BLaER1 (cell line): ENCODE measurements around the gene CEP295NL.
"Not testable (repeated sequence)": the region's sequence is repeated elsewhere in the genome, so short reads cannot be mapped to it uniquely, and the experiment has no call there.

Source experiments
- H3K27ac ChIP-seq: shearing (Covaris generic); formaldehyde crosslinking; 2 replicates; pipeline ENCODE4 v1.8.1; 2022
- H3K27me3 ChIP-seq: shearing (Covaris generic); formaldehyde crosslinking; 2 replicates; pipeline ENCODE4 v1.8.1; 2022
- H3K36me3 ChIP-seq: shearing (Covaris generic); formaldehyde crosslinking; 2 replicates; pipeline ENCODE4 v1.8.1; 2022
- H3K4me1 ChIP-seq: shearing (Covaris generic); formaldehyde crosslinking; 2 replicates; pipeline ENCODE4 v1.8.1; 2022
- H3K4me2 ChIP-seq: shearing (Covaris generic); formaldehyde crosslinking; 2 replicates; pipeline ENCODE4 v1.8.1; 2022
- H3K4me3 ChIP-seq: shearing (Covaris generic); formaldehyde crosslinking; 2 replicates; pipeline ENCODE4 v1.8.1; 2022
- H3K9ac ChIP-seq: shearing (Covaris generic); formaldehyde crosslinking; 2 replicates; pipeline ENCODE4 v1.8.1; 2022
- H3K9me3 ChIP-seq: shearing (Covaris generic); formaldehyde crosslinking; 2 replicates; pipeline ENCODE4 v1.8.1; 2022
- H4K20me1 ChIP-seq: shearing (Covaris generic); formaldehyde crosslinking; 2 replicates; pipeline ENCODE4 v1.8.1; 2022
- Cebpa-rat ChIP-seq: shearing (Covaris generic); IDR thresholded peaks from 2 replicates; pipeline ENCODE4 v1.8.1; 2022

The CEP295NL gene

GRCh38 chr17:78884148-78884825 lies 18.7 kb downstream of the CEP295NL start:
- Histone ChIP-seq H3K9ac (peak overlapping the region; percentile 58), H4K20me1 (peaks cover 55% of the 10 kb centered on the region), H3K4me2 (peak overlapping the region; percentile 84), H3K9me3 (no peaks in the 10 kb centered on the region), H3K4me1 (peaks cover 100% of the 10 kb centered on the region), H3K27me3 (no peaks in the 10 kb centered on the region), H3K27ac (peak overlapping the region; percentile 80), H3K4me3 (peak overlapping the region; percentile 53), H3K36me3 (peaks cover 20% of the 10 kb centered on the region; the same call in 1 of the 2 replicates)
- no peak for TF ChIP-seq Cebpa-rat

GRCh38 chr17:78883533-78884131 lies 19.4 kb downstream of the CEP295NL start:
- TF ChIP-seq Cebpa-rat: no peak
- Histone ChIP-seq H3K4me3 (peak overlapping the region; percentile 53), H3K4me2 (peak overlapping the region; percentile 84), H3K9ac (peak overlapping the region; percentile 58), H3K9me3 (no peaks in the 10 kb centered on the region), H3K4me1 (peaks cover 100% of the 10 kb centered on the region), H4K20me1 (peaks cover 52% of the 10 kb centered on the region), H3K36me3 (peaks cover 20% of the 10 kb centered on the region; the same call in 1 of the 2 replicates), H3K27ac (peak overlapping the region; percentile 80), H3K27me3 (no peaks in the 10 kb centered on the region)

GRCh38 chr17:78883089-78883532 lies 19.9 kb downstream of the CEP295NL start:
- peaks cover 24% of the 10 kb centered on the region; the same call in 1 of the 2 replicates for H3K36me3 ChIP-seq
- H3K27ac ChIP-seq: peak overlapping the region; percentile 80
- H4K20me1 ChIP-seq: peaks cover 47% of the 10 kb centered on the region
- H3K9me3 ChIP-seq: no peaks in the 10 kb centered on the region
- TF ChIP-seq Cebpa-rat: no peak
- peak overlapping the region; percentile 53 for H3K4me3 ChIP-seq
- peak overlapping the region; percentile 84 for H3K4me2 ChIP-seq
- H3K4me1 ChIP-seq: peaks cover 100% of the 10 kb centered on the region
- peak overlapping the region; percentile 58 for H3K9ac ChIP-seq
- no peaks in the 10 kb centered on the region for H3K27me3 ChIP-seq

- Histone ChIP-seq H3K36me3 (peaks cover 29% of the 10 kb centered on the region; the same call in 1 of the 2 replicates), H3K4me1 (peaks cover 100% of the 10 kb centered on the region), H3K4me2 (peak overlapping the region; percentile 84), H3K9me3 (no peaks in the 10 kb centered on the region), H3K9ac (peak overlapping the region; percentile 58), H3K27me3 (no peaks in the 10 kb centered on the region), H3K27ac (peak overlapping the region; percentile 80), H4K20me1 (peaks cover 42% of the 10 kb centered on the region), H3K4me3 (peak overlapping the region; percentile 53)
- no peak for TF ChIP-seq Cebpa-rat
These were observed 20.4 kb downstream of the CEP295NL start for GRCh38 chr17:78882540-78883088.

GRCh38 chr17:78879635-78880186 lies 23.3 kb downstream of the CEP295NL start:
- Histone ChIP-seq H3K27me3 (no peaks in the 10 kb centered on the region), H3K4me1 (peaks cover 100% of the 10 kb centered on the region), H3K27ac (peak overlapping the region; percentile 79), H3K4me2 (peak overlapping the region; percentile 84), H3K4me3 (no peak overlapping the region), H3K9me3 (no peaks in the 10 kb centered on the region), H3K36me3 (peaks cover 20% of the 10 kb centered on the region; the same call in 1 of the 2 replicates), H3K9ac (peak overlapping the region; percentile 62), H4K20me1 (peaks cover 27% of the 10 kb centered on the region)
- no peak for TF ChIP-seq Cebpa-rat

- Histone ChIP-seq H4K20me1 (peaks cover 27% of the 10 kb centered on the region), H3K4me3 (peak overlapping the region; percentile 19; the same call in 1 of the 2 replicates), H3K36me3 (peaks cover 23% of the 10 kb centered on the region; the same call in 1 of the 2 replicates), H3K4me1 (peaks cover 100% of the 10 kb centered on the region), H3K9ac (peak overlapping the region; percentile 62), H3K27me3 (no peaks in the 10 kb centered on the region), H3K4me2 (peak overlapping the region; percentile 84), H3K9me3 (no peaks in the 10 kb centered on the region), H3K27ac (peak overlapping the region; percentile 79)
- TF ChIP-seq Cebpa-rat: no peak
These were observed 24.0 kb downstream of the CEP295NL start for GRCh38 chr17:78878871-78879527.

GRCh38 chr17:78878261-78878660 lies 24.7 kb downstream of the CEP295NL start:
- TF ChIP-seq Cebpa-rat: no peak
- H3K27me3 ChIP-seq: no peaks in the 10 kb centered on the region
- peaks cover 32% of the 10 kb centered on the region for H4K20me1 ChIP-seq
- H3K4me2 ChIP-seq: peak overlapping the region; percentile 84
- peaks cover 30% of the 10 kb centered on the region for H3K36me3 ChIP-seq
- no peak overlapping the region for H3K4me3 ChIP-seq
- H3K27ac ChIP-seq: peak overlapping the region; percentile 79
- peaks cover 100% of the 10 kb centered on the region for H3K4me1 ChIP-seq
- H3K9ac ChIP-seq: peak overlapping the region; percentile 62; the same call in 1 of the 2 replicates
- H3K9me3 ChIP-seq: no peaks in the 10 kb centered on the region

GRCh38 chr17:78876954-78877517 lies 26.0 kb downstream of the CEP295NL start:
- Histone ChIP-seq H3K4me1 (peaks cover 95% of the 10 kb centered on the region), H4K20me1 (peaks cover 33% of the 10 kb centered on the region), H3K36me3 (peaks cover 42% of the 10 kb centered on the region), H3K4me2 (peak overlapping the region; percentile 84)
- not testable (repeated sequence) for H3K9me3 ChIP-seq, H3K27ac ChIP-seq, H3K4me3 ChIP-seq, H3K9ac ChIP-seq, H3K27me3 ChIP-seq

GRCh38 chr17:78876094-78876597 lies 26.9 kb downstream of the CEP295NL start:
- peak overlapping the region; percentile 71 for H3K27ac ChIP-seq
- peaks cover 86% of the 10 kb centered on the region for H3K4me1 ChIP-seq
- peak overlapping the region; percentile 84 for H3K4me2 ChIP-seq

More at GRCh38 chr17:78876094-78876597, 26.9 kb downstream of the CEP295NL start:
- Histone ChIP-seq H3K4me3 (no peak overlapping the region), H3K36me3 (peaks cover 44% of the 10 kb centered on the region), H3K9me3 (no peaks in the 10 kb centered on the region), H3K27me3 (no peaks in the 10 kb centered on the region), H3K9ac (peak overlapping the region; percentile 50; the same call in 1 of the 2 replicates), H4K20me1 (peaks cover 33% of the 10 kb centered on the region)
- no peak for TF ChIP-seq Cebpa-rat
